ENCODE measurements around the gene FBXL7. TPM values are rescaled to one million over a fixed set of nuclear protein-coding genes. Genes with fewer than 3 reads are reported as not detected.

Gene FBXL7
- total and polyA plus RNA-seq, 9 of the 15 experiments (the other 6 are each of a cell fraction or from before 2014, with no cell fraction given): 0.04 to 0.08 TPM; not detected in 7

- no peak for ATAC-seq
- Histone ChIP-seq H3K27me3 (ENCODE audit: control insufficient read depth in 2 of 2, insufficient read depth in 2 of 2, low read length in 2 of 2) (no peaks in the 10 kb centered on the region), H3K27ac (ENCODE audit: extremely low read depth, low read depth, low read length) (no peak overlapping the region), H3K4me2 (ENCODE audit: insufficient read depth, low read length) (no peak overlapping the region), H3K9ac (ENCODE audit: insufficient read depth in 1 of 2, low read depth in 2 of 2, low read length in 2 of 2) (no peak overlapping the region), H3K9me3 (replicated peaks; ENCODE audit: control insufficient read depth, insufficient read depth, low read depth, low read length) (no peaks in the 10 kb centered on the region), H3K4me3 (no peak overlapping the region), H3K79me2 (ENCODE audit: control insufficient read depth, insufficient read depth, low read length) (no peaks in the 10 kb centered on the region), H3K4me1 (replicated peaks in 1 of 2; ENCODE audit: control insufficient read depth in 2 of 2, insufficient read depth in 2 of 2, low read length in 2 of 2) (no peaks in the 10 kb centered on the region), H3K9me1 (ENCODE audit: control insufficient read depth, insufficient read depth, low read length) (no peaks in the 10 kb centered on the region), H3K36me3 (ENCODE audit: control insufficient read depth, insufficient read depth, low read length) (no peaks in the 10 kb centered on the region), H4K20me1 (replicated peaks; ENCODE audit: control insufficient read depth, insufficient read depth, low read length) (no peaks in the 10 kb centered on the region), H2AFZ (ENCODE audit: low read depth, low read length) (no peak overlapping the region)
- CTCF ChIA-PET (ENCODE audit: low intra/inter-chr PET ratio): no interaction called here
- 0% methylated on average over 8 of the region's 8 CpGs for whole genome bisulfite sequencing (ENCODE audit: insufficient coverage, low coverage, missing lambda C conversion rate)
- intact Hi-C loops (cut with micrococcal nuclease): no loop called here
- TF ChIP-seq SMC3 (conservative IDR thresholded peaks at IDR 0.05; ENCODE audit: insufficient read depth, low read depth, low read length): no peak
- no peak for TF ChIP-seq ESRRB (CRISPR knock-in tag; IDR thresholded peaks at IDR 0.05; ENCODE audit: borderline replicate concordance)
- no peak for TF ChIP-seq HMBOX1 (IDR thresholded peaks at IDR 0.05)
- no peak for TF ChIP-seq DEAF1 (CRISPR knock-in tag; IDR thresholded peaks at IDR 0.05)
- TF ChIP-seq HNRNPL (IDR thresholded peaks at IDR 0.05; ENCODE audit: low read depth, low read length): no peak
- no peak for TF ChIP-seq LEF1 (IDR thresholded peaks at IDR 0.05)
- TF ChIP-seq ZNF830 (CRISPR knock-in tag; IDR thresholded peaks at IDR 0.05): no peak
- TF ChIP-seq POLR3G (IDR thresholded peaks at IDR 0.05; ENCODE audit: extremely low read depth, insufficient read length, insufficient replicate concordance): no peak
- TF ChIP-seq PTBP1 (IDR thresholded peaks at IDR 0.05; ENCODE audit: low read depth, low read length): no peak
- no peak for TF ChIP-seq ZFPM2 (CRISPR knock-in tag; IDR thresholded peaks at IDR 0.05)
- TF ChIP-seq MNT (conservative IDR thresholded peaks at IDR 0.05): no peak
- no peak for TF ChIP-seq ZNF778 (CRISPR knock-in tag; IDR thresholded peaks at IDR 0.05)
- no peak for TF ChIP-seq SOX6 (IDR thresholded peaks at IDR 0.05)
- TF ChIP-seq CCNT2 (IDR thresholded peaks at IDR 0.05; ENCODE audit: borderline replicate concordance, extremely low read depth, insufficient read length, low read depth, low read length): no peak
- no peak for TF ChIP-seq NCOA6 (IDR thresholded peaks at IDR 0.05)
- TF ChIP-seq FOXK1 (CRISPR knock-in tag; IDR thresholded peaks at IDR 0.05; ENCODE audit: borderline replicate concordance): no peak
- no peak for TF ChIP-seq IRF2 (CRISPR knock-in tag; IDR thresholded peaks at IDR 0.05)
- no peak for TF ChIP-seq TAF15 (IDR thresholded peaks at IDR 0.05; ENCODE audit: low read depth, low read length)
- no peak for TF ChIP-seq KLF10 (CRISPR knock-in tag; IDR thresholded peaks at IDR 0.05)
- FAIRE-seq: no peak
- in situ Hi-C loops (cut with MboI): no loop called here
- no TSS peak for BruUV-seq (replicated peaks)
- POLR2A ChIA-PET: no interaction called here
- DNase-seq (ENCODE audit: extremely low read depth in 1 of 4, low spot score in 3 of 4): no peak
Measured at GRCh38 chr5:15472116-15472515, 27.9 kb upstream of the FBXL7 start.

All from K562 (cell line).